HepG2 (cell line): ENCODE measurements around the gene EVA1A. TPM values are rescaled to one million over a fixed set of nuclear protein-coding genes. Genes with fewer than 3 reads are reported as not detected.
A peak's percentile ranks its signal among the peaks of the same experiment; 100 is the strongest.

ENCODE experiments used
- NR2F6 ChIP-seq, 2 experiments: IDR thresholded peaks; 2 replicates each; pipeline ENCODE4 v1.6.1; 2016; ENCODE audit warnings: antibody characterized with exemption in 1 of 2, mild to moderate bottlenecking in 1 of 2
- THYN1 ChIP-seq: sonication (generic); formaldehyde crosslinking; IDR thresholded peaks from 2 replicates; pipeline ENCODE4 v1.8.1; 2023; ENCODE audit warnings: low read depth, mild to moderate bottlenecking, moderate library complexity, missing genetic modification reagents, borderline replicate concordance
- YEATS2 ChIP-seq: sonication (generic); formaldehyde crosslinking; IDR thresholded peaks from 2 replicates; pipeline ENCODE4 v1.4.0; 2020; ENCODE audit warnings: missing genetic modification reagents, borderline replicate concordance
- ZFAT ChIP-seq: sonication (generic); formaldehyde crosslinking; conservative IDR thresholded peaks from 2 replicates; pipeline ENCODE4 v1.8.1; 2023; ENCODE audit warnings: missing genetic modification reagents, inconsistent platforms
- ZNF335 ChIP-seq: sonication (generic); formaldehyde crosslinking; IDR thresholded peaks from 2 replicates; pipeline ENCODE4 v1.4.0; 2020; ENCODE audit warnings: missing genetic modification reagents
- polyA plus RNA-seq, 8 experiments: library from polyadenylated mRNA; depleted of rRNA in 3 of 8; stranded (reverse) in 7 of 8; unstranded in 1 of 8; fragments of >200 nt; fragmentation: Illumina TruSeq in 4 of 8; extraction: Trizol in 4 of 8; gene quantifications; 2 replicates each; pipeline versions ENCODE4 v1.2.1 to v1.2.3, GENCODE V29; 2011 to 2016; ENCODE audit warnings: low read depth in 4 of 8, missing spikeins in 1 of 8, mixed read lengths in 1 of 8; ENCODE audit not compliant: insufficient read depth in 1 of 8
- total RNA-seq, 5 experiments: library from RNA; depleted of rRNA; stranded (reverse); fragments of >200 nt; fragmentation: Illumina TruSeq; extraction: Trizol; gene quantifications; 2 replicates each; pipeline ENCODE4 v1.2.3, GENCODE V29; 2016; ENCODE audit warnings: low read depth in 1 of 5
- TF ChIP-seq, protein P1 (sequence below): sonication (generic); formaldehyde crosslinking; IDR thresholded peaks from 2 replicates; pipeline ENCODE4 v1.4.0; 2020; ENCODE audit warnings: missing genetic modification reagents, borderline replicate concordance
- TF ChIP-seq, protein P2 (sequence below): IDR thresholded peaks from 2 replicates; pipeline ENCODE4 v1.6.1; 2016; ENCODE audit warnings: control low read depth
- TF ChIP-seq, protein P3 (sequence below), 2 experiments: fragments of 450-650 bp in 1 of 2; sonication (generic) in 1 of 2; formaldehyde crosslinking in 1 of 2; IDR thresholded peaks; 2 replicates each; pipeline versions ENCODE4 v1.6.1 to v1.8.0; 2016 to 2022; ENCODE audit warnings: antibody characterized with exemption in 1 of 2, mild to moderate bottlenecking in 1 of 2, missing genetic modification reagents in 1 of 2

The EVA1A gene
- total and polyA plus RNA-seq, 2 of the 13 experiments (the other 11 are each of a cell fraction or from before 2014, with no cell fraction given), result 57.5 to 57.8 TPM

DNA sequence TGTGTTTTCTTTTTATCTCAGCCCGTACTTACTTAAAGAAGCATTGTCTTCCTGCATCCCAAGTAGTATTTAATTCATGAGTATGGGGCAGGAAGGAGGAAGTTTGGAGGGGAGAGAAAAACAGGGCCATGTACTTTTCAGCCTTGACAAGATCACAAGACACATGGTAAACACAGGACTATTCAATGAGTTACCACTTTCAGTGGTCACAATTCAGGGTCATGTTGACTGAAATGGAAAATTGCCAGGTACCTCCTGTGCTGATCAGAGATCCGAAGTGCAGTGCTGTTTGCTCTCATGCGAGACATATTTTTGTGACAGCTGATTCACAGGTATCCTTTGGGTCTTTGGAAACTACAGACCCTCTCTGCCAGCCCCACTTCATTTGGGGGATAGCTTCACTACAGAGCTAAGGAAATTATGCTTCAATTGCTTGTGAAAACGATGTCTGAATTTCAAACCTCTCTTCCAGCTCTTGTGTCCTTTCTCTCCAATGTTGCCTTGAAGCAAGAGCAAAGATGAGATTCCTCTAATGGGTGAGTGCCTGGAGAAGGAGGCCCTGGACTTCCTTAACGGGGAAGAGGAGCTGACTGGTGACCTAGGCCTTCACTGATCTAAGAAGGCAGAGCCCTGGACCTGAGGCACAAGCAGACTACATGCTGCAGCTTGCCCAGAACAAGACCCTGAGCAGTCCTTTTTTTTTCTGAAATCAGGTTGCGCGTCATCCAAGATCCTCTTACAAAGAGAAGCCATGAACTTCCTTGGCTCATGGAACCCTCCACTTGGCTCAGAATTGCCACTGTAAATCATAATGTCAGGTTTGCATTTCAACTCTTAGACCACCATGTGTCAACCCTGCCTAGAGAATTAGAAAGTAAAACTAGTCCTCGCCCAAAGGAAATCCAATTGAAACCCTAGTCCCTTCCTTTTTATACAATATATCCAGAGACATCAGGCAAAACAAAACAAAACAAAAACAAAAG lies 44.1 kb downstream of the EVA1A start (continued):
- TF ChIP-seq, protein P1, sequence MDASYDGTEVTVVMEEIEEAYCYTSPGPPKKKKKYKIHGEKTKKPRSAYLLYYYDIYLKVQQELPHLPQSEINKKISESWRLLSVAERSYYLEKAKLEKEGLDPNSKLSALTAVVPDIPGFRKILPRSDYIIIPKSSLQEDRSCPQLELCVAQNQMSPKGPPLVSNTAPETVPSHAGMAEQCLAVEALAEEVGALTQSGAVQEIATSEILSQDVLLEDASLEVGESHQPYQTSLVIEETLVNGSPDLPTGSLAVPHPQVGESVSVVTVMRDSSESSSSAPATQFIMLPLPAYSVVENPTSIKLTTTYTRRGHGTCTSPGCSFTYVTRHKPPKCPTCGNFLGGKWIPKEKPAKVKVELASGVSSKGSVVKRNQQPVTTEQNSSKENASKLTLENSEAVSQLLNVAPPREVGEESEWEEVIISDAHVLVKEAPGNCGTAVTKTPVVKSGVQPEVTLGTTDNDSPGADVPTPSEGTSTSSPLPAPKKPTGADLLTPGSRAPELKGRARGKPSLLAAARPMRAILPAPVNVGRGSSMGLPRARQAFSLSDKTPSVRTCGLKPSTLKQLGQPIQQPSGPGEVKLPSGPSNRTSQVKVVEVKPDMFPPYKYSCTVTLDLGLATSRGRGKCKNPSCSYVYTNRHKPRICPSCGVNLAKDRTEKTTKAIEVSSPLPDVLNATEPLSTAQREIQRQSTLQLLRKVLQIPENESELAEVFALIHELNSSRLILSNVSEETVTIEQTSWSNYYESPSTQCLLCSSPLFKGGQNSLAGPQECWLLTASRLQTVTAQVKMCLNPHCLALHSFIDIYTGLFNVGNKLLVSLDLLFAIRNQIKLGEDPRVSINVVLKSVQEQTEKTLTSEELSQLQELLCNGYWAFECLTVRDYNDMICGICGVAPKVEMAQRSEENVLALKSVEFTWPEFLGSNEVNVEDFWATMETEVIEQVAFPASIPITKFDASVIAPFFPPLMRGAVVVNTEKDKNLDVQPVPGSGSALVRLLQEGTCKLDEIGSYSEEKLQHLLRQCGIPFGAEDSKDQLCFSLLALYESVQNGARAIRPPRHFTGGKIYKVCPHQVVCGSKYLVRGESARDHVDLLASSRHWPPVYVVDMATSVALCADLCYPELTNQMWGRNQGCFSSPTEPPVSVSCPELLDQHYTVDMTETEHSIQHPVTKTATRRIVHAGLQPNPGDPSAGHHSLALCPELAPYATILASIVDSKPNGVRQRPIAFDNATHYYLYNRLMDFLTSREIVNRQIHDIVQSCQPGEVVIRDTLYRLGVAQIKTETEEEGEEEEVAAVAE (CRISPR knock-in tag), result peak; percentile 72; the same call in 1 of the 2 replicates
- TF ChIP-seq, protein P2, sequence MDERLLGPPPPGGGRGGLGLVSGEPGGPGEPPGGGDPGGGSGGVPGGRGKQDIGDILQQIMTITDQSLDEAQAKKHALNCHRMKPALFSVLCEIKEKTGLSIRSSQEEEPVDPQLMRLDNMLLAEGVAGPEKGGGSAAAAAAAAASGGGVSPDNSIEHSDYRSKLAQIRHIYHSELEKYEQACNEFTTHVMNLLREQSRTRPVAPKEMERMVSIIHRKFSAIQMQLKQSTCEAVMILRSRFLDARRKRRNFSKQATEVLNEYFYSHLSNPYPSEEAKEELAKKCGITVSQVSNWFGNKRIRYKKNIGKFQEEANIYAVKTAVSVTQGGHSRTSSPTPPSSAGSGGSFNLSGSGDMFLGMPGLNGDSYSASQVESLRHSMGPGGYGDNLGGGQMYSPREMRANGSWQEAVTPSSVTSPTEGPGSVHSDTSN, result peak; percentile 62
- TF ChIP-seq ZFAT, result no peak
- TF ChIP-seq, protein P3, sequence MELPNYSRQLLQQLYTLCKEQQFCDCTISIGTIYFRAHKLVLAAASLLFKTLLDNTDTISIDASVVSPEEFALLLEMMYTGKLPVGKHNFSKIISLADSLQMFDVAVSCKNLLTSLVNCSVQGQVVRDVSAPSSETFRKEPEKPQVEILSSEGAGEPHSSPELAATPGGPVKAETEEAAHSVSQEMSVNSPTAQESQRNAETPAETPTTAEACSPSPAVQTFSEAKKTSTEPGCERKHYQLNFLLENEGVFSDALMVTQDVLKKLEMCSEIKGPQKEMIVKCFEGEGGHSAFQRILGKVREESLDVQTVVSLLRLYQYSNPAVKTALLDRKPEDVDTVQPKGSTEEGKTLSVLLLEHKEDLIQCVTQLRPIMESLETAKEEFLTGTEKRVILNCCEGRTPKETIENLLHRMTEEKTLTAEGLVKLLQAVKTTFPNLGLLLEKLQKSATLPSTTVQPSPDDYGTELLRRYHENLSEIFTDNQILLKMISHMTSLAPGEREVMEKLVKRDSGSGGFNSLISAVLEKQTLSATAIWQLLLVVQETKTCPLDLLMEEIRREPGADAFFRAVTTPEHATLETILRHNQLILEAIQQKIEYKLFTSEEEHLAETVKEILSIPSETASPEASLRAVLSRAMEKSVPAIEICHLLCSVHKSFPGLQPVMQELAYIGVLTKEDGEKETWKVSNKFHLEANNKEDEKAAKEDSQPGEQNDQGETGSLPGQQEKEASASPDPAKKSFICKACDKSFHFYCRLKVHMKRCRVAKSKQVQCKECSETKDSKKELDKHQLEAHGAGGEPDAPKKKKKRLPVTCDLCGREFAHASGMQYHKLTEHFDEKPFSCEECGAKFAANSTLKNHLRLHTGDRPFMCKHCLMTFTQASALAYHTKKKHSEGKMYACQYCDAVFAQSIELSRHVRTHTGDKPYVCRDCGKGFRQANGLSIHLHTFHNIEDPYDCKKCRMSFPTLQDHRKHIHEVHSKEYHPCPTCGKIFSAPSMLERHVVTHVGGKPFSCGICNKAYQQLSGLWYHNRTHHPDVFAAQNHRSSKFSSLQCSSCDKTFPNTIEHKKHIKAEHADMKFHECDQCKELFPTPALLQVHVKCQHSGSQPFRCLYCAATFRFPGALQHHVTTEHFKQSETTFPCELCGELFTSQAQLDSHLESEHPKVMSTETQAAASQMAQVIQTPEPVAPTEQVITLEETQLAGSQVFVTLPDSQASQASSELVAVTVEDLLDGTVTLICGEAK (IDR thresholded peaks at IDR 0.05), result no peak
- TF ChIP-seq, protein P3 (CRISPR knock-in tag; IDR thresholded peaks at IDR 0.05), result peak; percentile 44; the same call in 1 of the 2 replicates
- peak; percentile 94 for TF ChIP-seq NR2F6 (IDR thresholded peaks at IDR 0.05)
- peak; percentile 98 for TF ChIP-seq NR2F6 (CRISPR knock-in tag; IDR thresholded peaks at IDR 0.05)
- peak; percentile 81; the same call in 1 of the 2 replicates for TF ChIP-seq YEATS2
- no peak for TF ChIP-seq THYN1 (CRISPR knock-in tag)
- peak; percentile 85; the same call in 1 of the 2 replicates for TF ChIP-seq ZNF335
